RWPE2 (cell line): Measurements from ENCODE around the gene TMEM272.

Source experiments
- ATAC-seq: fragments of 200-7000 bp; cut with Tn5 transposase; 3 replicates; pipeline ENCODE4 v1.9.1; 2021; ENCODE audit warnings: low read depth
- DNase-seq: peaks from one replicate; pipeline ENCODE4 v3.0.0-alpha.2; 2020; ENCODE audit warnings: low spot score
- H3K27ac ChIP-seq: fragments of 450-650 bp; 2 replicates; pipeline ENCODE4 v1.5.1; 2017; ENCODE audit warnings: mild to moderate bottlenecking; ENCODE audit not compliant: poor library complexity, severe bottlenecking
- H3K27me3 ChIP-seq: fragments of 250-450 bp; sonication (Bioruptor Pico); 2 replicates; pipeline ENCODE4 v1.5.1; 2021; ENCODE audit warnings: mild to moderate bottlenecking, moderate library complexity; ENCODE audit not compliant: insufficient read depth, poor library complexity, severe bottlenecking
- H3K36me3 ChIP-seq: fragments of 250-450 bp; sonication (Bioruptor Pico); 2 replicates; pipeline ENCODE4 v1.5.1; 2020; ENCODE audit warnings: low read depth, mild to moderate bottlenecking, moderate library complexity
- H3K4me1 ChIP-seq: fragments of 250-450 bp; sonication (Bioruptor Pico); 2 replicates; pipeline ENCODE4 v1.5.1; 2021; ENCODE audit warnings: mild to moderate bottlenecking, moderate library complexity; ENCODE audit not compliant: insufficient read depth, poor library complexity, severe bottlenecking
- H3K4me3 ChIP-seq: fragments of 250-450 bp; sonication (Bioruptor Pico); 2 replicates; pipeline ENCODE4 v1.5.1; 2021; ENCODE audit warnings: mild to moderate bottlenecking, moderate library complexity; ENCODE audit not compliant: severe bottlenecking
- H3K9me3 ChIP-seq: fragments of 250-450 bp; sonication (Bioruptor Pico); 2 replicates; pipeline ENCODE4 v1.5.1; 2021; ENCODE audit warnings: mild to moderate bottlenecking, moderate library complexity; ENCODE audit not compliant: severe bottlenecking
- TF ChIP-seq, protein P1 (sequence below): fragments of 450-650 bp; IDR thresholded peaks from one replicate; pipeline ENCODE4 v1.5.1; 2017; ENCODE audit warnings: mild to moderate bottlenecking, moderate library complexity; ENCODE audit not compliant: poor library complexity, severe bottlenecking

TMEM272 gene

DNA sequence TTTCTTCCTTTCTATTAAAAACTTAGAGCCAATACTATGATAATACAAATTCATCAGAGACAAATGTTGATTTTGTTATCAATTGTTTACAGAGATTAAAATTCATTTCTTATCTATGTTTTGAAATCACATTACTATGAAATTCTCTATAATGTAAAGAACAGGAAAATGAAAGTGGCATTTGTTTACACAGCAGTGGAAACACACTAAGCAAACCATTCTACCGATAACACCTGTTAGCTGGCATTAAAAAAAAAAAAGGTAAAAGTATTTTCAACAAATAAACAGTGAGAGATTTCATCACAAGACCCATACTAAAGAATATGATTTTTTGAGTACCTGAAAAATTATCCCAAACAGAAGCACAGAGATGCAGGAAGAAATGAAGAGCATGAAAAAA is 12.0 kb upstream of the TMEM272 start:
- DNase-seq (no peak), ATAC-seq (no peak)
- TF ChIP-seq, protein P1, sequence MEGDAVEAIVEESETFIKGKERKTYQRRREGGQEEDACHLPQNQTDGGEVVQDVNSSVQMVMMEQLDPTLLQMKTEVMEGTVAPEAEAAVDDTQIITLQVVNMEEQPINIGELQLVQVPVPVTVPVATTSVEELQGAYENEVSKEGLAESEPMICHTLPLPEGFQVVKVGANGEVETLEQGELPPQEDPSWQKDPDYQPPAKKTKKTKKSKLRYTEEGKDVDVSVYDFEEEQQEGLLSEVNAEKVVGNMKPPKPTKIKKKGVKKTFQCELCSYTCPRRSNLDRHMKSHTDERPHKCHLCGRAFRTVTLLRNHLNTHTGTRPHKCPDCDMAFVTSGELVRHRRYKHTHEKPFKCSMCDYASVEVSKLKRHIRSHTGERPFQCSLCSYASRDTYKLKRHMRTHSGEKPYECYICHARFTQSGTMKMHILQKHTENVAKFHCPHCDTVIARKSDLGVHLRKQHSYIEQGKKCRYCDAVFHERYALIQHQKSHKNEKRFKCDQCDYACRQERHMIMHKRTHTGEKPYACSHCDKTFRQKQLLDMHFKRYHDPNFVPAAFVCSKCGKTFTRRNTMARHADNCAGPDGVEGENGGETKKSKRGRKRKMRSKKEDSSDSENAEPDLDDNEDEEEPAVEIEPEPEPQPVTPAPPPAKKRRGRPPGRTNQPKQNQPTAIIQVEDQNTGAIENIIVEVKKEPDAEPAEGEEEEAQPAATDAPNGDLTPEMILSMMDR = no peak
- no peaks in the 10 kb centered on the region for H3K27me3 ChIP-seq
- peaks cover 32% of the 10 kb centered on the region for H3K4me1 ChIP-seq
- no peak overlapping the region for H3K27ac ChIP-seq
- no peaks in the 10 kb centered on the region for H3K9me3 ChIP-seq
- H3K36me3 ChIP-seq = no peaks in the 10 kb centered on the region
- no peak overlapping the region for H3K4me3 ChIP-seq

DNA sequence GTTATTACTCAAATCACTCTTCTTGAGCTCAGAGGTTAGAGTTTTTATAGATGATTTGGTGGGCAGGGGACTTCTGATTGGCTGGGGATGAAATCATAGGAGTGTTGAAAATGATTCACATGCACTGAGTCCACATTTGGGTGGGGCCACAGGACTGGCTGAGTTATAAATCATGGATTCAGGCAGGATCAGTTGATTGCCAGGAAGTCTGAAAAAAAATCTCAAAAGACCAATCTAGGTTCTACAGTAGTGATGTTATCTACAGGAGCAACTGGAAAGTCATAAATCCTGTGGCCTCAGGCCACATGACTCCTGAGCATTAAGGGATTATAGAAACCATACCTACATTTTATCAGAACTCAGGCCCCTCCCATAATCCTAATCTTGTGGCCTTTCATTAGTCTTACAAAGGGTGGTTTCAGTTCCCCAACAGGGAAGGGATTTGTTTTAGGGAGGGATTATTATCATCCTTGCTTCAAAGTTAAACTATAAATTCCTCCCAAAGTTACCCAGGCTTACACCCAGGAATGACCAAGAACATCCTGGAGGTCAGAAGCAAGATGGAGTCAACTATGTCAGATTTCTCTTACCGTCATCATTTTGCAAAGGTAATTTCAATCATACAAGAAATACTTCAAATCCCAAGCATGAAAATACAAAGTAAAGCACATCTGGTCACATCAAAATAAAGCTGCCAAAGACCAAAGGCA is 11.2 kb upstream of the TMEM272 start:
- no peaks in the 10 kb centered on the region for H3K9me3 ChIP-seq
- ATAC-seq = peak; percentile 56
- H3K36me3 ChIP-seq = no peaks in the 10 kb centered on the region
- H3K27ac ChIP-seq = no peak overlapping the region
- TF ChIP-seq, protein P1 = no peak
- no peak overlapping the region for H3K4me3 ChIP-seq
- no peak for DNase-seq
- peaks cover 24% of the 10 kb centered on the region for H3K4me1 ChIP-seq
- no peaks in the 10 kb centered on the region for H3K27me3 ChIP-seq

GRCh38 chr13:51849145-51850101 is 4.4 kb upstream of the TMEM272 start:
- TF ChIP-seq, protein P1 = peak; percentile 43
- no peak for ATAC-seq
- no peaks in the 10 kb centered on the region for H3K27me3 ChIP-seq
- H3K9me3 ChIP-seq = no peaks in the 10 kb centered on the region
- no peak for DNase-seq
- no peak overlapping the region for H3K4me3 ChIP-seq
- no peak overlapping the region for H3K27ac ChIP-seq
- no peaks in the 10 kb centered on the region for H3K36me3 ChIP-seq
- H3K4me1 ChIP-seq = peaks cover 7% of the 10 kb centered on the region

- DNase-seq = no peak
- no peaks in the 10 kb centered on the region for H3K36me3 ChIP-seq
- H3K4me1 ChIP-seq = peaks cover 7% of the 10 kb centered on the region
- no peak overlapping the region for H3K27ac ChIP-seq
- H3K9me3 ChIP-seq = no peaks in the 10 kb centered on the region
- ATAC-seq = peak; percentile 45; the same call in 2 of the 3 replicates
- TF ChIP-seq, protein P1 = no peak
- no peaks in the 10 kb centered on the region for H3K27me3 ChIP-seq
- no peak overlapping the region for H3K4me3 ChIP-seq
Observed at GRCh38 chr13:51848674-51849073, 3.7 kb upstream of the TMEM272 start.
